Fibroblast of lung (primary cell): ENCODE results near the gene TBX20. TPM values are rescaled to one million over a fixed set of nuclear protein-coding genes. Genes with fewer than 3 reads are reported as not detected.

Experiments
- DNase-seq, 2 donors: peaks; one replicate each; pipeline versions ENCODE4 v3.0.0 to v3.0.0-alpha.2; 2010; ENCODE audit warnings: low read depth in 2 of 2
- H2AFZ ChIP-seq: 2 replicates; pipeline ENCODE4 v1.5.1; 2012; ENCODE audit warnings: low read length, control low read depth, inconsistent platforms
- H3K27ac ChIP-seq: 2 replicates; pipeline ENCODE4 v1.5.1; 2011; ENCODE audit warnings: low read length, control low read depth; ENCODE audit not compliant: insufficient read depth
- H3K27me3 ChIP-seq: 2 replicates; pipeline ENCODE4 v1.5.1; 2011; ENCODE audit warnings: mild to moderate bottlenecking, low read length; ENCODE audit not compliant: control insufficient read depth, insufficient read depth
- H3K36me3 ChIP-seq: 2 replicates; pipeline ENCODE4 v1.5.1; 2011; ENCODE audit warnings: low read length; ENCODE audit not compliant: control insufficient read depth, insufficient read depth
- H3K4me1 ChIP-seq: 2 replicates; pipeline ENCODE4 v1.5.1; 2011; ENCODE audit warnings: low read length; ENCODE audit not compliant: control insufficient read depth, insufficient read depth; ENCODE audit errors: extremely low read depth
- H3K4me2 ChIP-seq: 2 replicates; pipeline ENCODE4 v1.5.1; 2011; ENCODE audit warnings: low read length, control low read depth; ENCODE audit not compliant: insufficient read depth; ENCODE audit errors: extremely low read depth
- H3K4me3 ChIP-seq, 4 experiments: fragments of 200-600 bp in 1 of 4; sonication (generic) in 1 of 4; replicated peaks in 1 of 4; 2 replicates each; pipeline ENCODE4 v1.5.1; 2011 to 2016; ENCODE audit warnings: low read length in 4 of 4, low read depth in 3 of 4, mild to moderate bottlenecking in 3 of 4, control low read depth in 2 of 4, inconsistent platforms in 1 of 4, mixed read lengths in 1 of 4; ENCODE audit not compliant: insufficient read depth in 1 of 4; ENCODE audit errors: control extremely low read depth in 1 of 4
- H3K79me2 ChIP-seq: 2 replicates; pipeline ENCODE4 v1.5.1; 2012; ENCODE audit warnings: mild to moderate bottlenecking, low read length, inconsistent platforms; ENCODE audit not compliant: control insufficient read depth, insufficient read depth
- H3K9ac ChIP-seq: 2 replicates; pipeline ENCODE4 v1.5.1; 2011; ENCODE audit warnings: mild to moderate bottlenecking, low read length, control low read depth; ENCODE audit not compliant: insufficient read depth
- H3K9me3 ChIP-seq: 2 replicates; pipeline ENCODE4 v1.5.1; 2012; ENCODE audit warnings: low read depth, low read length; ENCODE audit not compliant: control insufficient read depth, insufficient read depth
- H4K20me1 ChIP-seq: 2 replicates; pipeline ENCODE4 v1.5.1; 2011; ENCODE audit warnings: low read length; ENCODE audit not compliant: control insufficient read depth, insufficient read depth; ENCODE audit errors: extremely low read depth
- CTCF ChIP-seq, 2 donors: IDR thresholded peaks in 1 of 2; conservative IDR thresholded peaks in 1 of 2; 1 replicate in 1 of 2; 2 replicates in 1 of 2; pipeline ENCODE4 v1.5.1; 2011 to 2012; ENCODE audit warnings: low read length in 2 of 2, control low read depth in 1 of 2, inconsistent platforms in 1 of 2, low read depth in 1 of 2, mild to moderate bottlenecking in 1 of 2
- EZH2 ChIP-seq: IDR thresholded peaks from 2 replicates; pipeline ENCODE4 v1.5.1; 2012; ENCODE audit warnings: low read length, control low read depth, mild to moderate bottlenecking; ENCODE audit errors: missing control alignments
- polyA plus RNA-seq, 2 donors: library from polyadenylated mRNA; depleted of rRNA in 1 of 2; stranded (reverse) in 1 of 2; unstranded in 1 of 2; fragments of >200 nt; gene quantifications; 2 replicates each; pipeline ENCODE4 v1.2.1, GENCODE V29; 2011 to 2012; ENCODE audit warnings: missing spikeins in 1 of 2
- total RNA-seq: library from RNA; depleted of rRNA; stranded (reverse); fragments of >200 nt; gene quantifications from 2 replicates; pipeline ENCODE4 v1.2.1, GENCODE V29; 2014

The TBX20 gene
- total and polyA plus RNA-seq, 2 donors (not counting 1 experiment from before 2014, with no cell fraction given), result 0.05 TPM; not detected in 1

- no peak overlapping the region for H3K4me2 ChIP-seq
- no peaks in the 10 kb centered on the region for H3K9me3 ChIP-seq
- H3K9ac ChIP-seq, result no peak overlapping the region
- H3K4me1 ChIP-seq, result no peaks in the 10 kb centered on the region
- H2AFZ ChIP-seq, result no peak overlapping the region
- DNase-seq, result peak; percentile 1 to 4
- TF ChIP-seq CTCF (conservative IDR thresholded peaks at IDR 0.05 in 1 of 2, IDR thresholded peaks at IDR 0.05 in 1 of 2; ENCODE audit: low read depth in 1 of 2, low read length in 2 of 2), result no peak
- H3K27me3 ChIP-seq, result no peaks in the 10 kb centered on the region
- H3K79me2 ChIP-seq, result no peaks in the 10 kb centered on the region
- H3K4me3 ChIP-seq, result no peak overlapping the region
- no peak overlapping the region for H3K27ac ChIP-seq
- no peaks in the 10 kb centered on the region for H4K20me1 ChIP-seq
- H3K36me3 ChIP-seq, result no peaks in the 10 kb centered on the region
Measured at GRCh38 chr7:35286422-35286821, 32.5 kb upstream of the TBX20 start.

DNA sequence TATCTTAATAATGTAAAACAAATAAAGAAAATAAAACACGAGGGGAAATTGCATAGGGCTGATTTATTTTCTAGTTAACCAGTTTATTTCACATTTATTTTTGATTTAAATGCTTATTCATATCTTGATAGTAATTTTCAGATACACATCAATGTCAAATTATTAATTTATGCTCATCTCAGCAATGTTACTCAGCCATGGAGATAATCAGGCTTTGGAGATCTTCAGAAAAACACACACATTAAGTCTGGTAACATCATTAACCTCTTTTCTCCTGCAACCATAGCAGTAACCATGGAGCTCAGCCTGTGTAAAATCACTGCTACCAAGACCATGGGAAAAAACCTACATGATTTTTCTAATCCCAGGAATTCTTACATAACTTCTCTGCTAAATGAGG is 31.9 kb upstream of the TBX20 start:
- Histone ChIP-seq H2AFZ (no peak overlapping the region), H3K36me3 (no peaks in the 10 kb centered on the region), H3K27ac (no peak overlapping the region), H3K4me3 (no peak overlapping the region), H3K79me2 (no peaks in the 10 kb centered on the region), H3K9me3 (no peaks in the 10 kb centered on the region), H3K4me1 (no peaks in the 10 kb centered on the region), H4K20me1 (no peaks in the 10 kb centered on the region), H3K27me3 (no peaks in the 10 kb centered on the region), H3K4me2 (no peak overlapping the region), H3K9ac (no peak overlapping the region)
- no peak for TF ChIP-seq EZH2
- no peak for TF ChIP-seq CTCF (conservative IDR thresholded peaks at IDR 0.05 in 1 of 2, IDR thresholded peaks at IDR 0.05 in 1 of 2; ENCODE audit: low read depth in 1 of 2, low read length in 2 of 2)
- no peak for DNase-seq

DNA sequence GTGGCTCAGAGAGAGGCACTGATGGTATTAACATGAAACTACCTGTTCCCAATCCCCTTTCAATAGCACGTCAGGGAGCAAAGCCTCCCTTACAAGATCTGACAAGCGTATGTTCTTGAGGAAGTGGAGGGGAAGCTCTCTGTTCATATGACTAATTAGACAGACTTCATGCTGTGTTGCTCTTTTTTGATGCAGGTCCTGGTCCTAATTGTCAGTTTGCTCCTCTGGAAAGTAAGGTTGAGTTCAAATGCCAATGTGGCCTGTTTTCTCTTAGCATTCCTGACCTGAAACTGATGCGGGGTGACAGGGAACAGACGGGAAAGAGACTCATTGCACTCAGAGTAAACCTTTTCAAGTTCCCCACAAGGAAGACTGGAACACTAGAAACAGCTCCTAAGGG is 27.0 kb upstream of the TBX20 start:
- DNase-seq, result no peak
- Histone ChIP-seq H2AFZ (no peak overlapping the region), H3K4me1 (no peaks in the 10 kb centered on the region), H3K79me2 (no peaks in the 10 kb centered on the region), H3K4me3 (no peak overlapping the region), H3K27me3 (no peaks in the 10 kb centered on the region), H3K9ac (no peak overlapping the region), H3K4me2 (no peak overlapping the region), H3K36me3 (no peaks in the 10 kb centered on the region), H3K27ac (no peak overlapping the region), H4K20me1 (no peaks in the 10 kb centered on the region), H3K9me3 (no peaks in the 10 kb centered on the region)
- TF ChIP-seq CTCF (conservative IDR thresholded peaks at IDR 0.05 in 1 of 2, IDR thresholded peaks at IDR 0.05 in 1 of 2; ENCODE audit: low read depth in 1 of 2, low read length in 2 of 2) (no peak), EZH2 (no peak)
